Right renal cortex interstitium (tissue), 3 donors: ENCODE measurements around the gene CORO1C. TPM values are rescaled to one million over a fixed set of nuclear protein-coding genes. Genes with fewer than 3 reads are reported as not detected.
"Not testable (repeated sequence)": the region's sequence is repeated elsewhere in the genome, so short reads cannot be mapped to it uniquely, and the experiment has no call there.

Experiments used
- DNase-seq, 3 donors: peaks; one replicate each; pipeline ENCODE4 v3.0.0-alpha.2; 2013; ENCODE audit warnings: low read depth in 3 of 3, low spot score in 2 of 3
- polyA plus RNA-seq, 3 donors: library from polyadenylated mRNA; unstranded; fragments of 120-200 nt; gene quantifications; one replicate each; pipeline ENCODE4 v1.2.1, GENCODE V29; 2013; ENCODE audit not compliant: insufficient read length in 3 of 3

The CORO1C gene
- polyA plus RNA-seq, 3 donors, result 57.9 to 62.0 (median 58.3) TPM

DNA sequence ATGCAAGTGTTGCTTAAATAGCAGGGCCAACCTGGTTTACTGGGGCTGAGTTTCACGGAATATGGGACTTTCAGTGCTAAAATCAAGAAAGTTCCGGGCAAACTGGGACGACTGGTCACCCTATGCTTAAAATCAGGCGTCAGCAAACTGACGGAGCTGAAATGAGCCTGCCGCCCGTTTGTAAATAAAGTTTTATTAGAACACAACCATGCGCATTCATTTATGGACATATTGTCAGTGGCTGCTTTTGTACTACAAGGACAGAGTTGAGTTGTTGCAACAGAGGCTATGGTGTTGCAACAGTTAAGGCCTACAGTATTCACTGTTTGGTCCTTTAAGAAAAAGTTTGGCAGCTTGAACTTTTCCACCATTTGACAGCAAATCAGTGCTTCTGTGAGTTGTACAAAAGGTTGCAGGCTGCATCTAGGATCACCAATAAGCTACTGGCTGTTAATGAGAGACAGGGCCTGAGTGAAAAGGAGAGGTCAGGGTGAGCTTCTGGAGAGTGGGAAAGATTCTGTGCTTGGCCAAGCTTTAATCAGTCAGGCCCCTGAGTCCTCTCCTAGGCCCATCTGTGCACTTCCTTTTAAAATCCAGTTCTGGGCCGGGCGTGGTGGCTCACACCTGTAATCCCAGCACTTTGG is 111.0 kb downstream of the CORO1C start:
- no peak for DNase-seq

DNA sequence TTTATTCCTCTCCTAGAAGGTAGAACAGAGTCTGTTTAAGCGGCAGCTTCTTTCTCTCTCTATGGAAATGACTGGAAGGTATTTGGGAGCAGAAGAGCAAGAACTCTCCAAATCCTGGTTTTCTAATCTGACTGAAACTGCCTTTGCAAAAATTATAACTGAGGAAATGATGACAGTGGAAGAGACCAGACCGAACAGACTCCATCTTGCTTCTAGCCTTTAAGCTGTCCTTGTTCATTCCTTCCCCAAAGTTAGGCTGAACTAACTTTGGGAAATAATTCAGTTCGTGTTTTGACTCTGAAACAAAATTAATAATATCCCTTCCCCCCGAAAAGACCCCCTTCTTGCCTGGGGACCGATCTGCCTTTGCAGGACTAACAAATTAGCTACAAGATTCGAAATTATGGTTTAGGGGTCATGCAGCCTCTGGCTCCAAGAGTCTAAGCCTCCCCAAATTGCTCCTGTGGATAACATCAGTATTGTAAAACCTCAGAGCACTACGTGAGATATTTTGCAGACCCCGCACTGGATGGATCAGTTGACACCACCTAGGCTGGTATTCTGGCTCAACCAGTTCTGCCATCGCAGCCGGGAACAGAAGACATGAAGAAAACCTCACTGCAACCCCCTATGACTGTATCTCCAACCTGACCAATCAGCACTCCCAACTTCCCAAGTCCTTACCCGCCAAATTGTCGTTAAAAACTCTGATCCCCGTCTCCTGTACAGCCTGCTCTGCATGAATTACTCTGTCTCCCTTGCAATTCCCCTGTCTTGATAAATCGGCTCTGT is 111.8 kb downstream of the CORO1C start:
- no peak for DNase-seq

DNA sequence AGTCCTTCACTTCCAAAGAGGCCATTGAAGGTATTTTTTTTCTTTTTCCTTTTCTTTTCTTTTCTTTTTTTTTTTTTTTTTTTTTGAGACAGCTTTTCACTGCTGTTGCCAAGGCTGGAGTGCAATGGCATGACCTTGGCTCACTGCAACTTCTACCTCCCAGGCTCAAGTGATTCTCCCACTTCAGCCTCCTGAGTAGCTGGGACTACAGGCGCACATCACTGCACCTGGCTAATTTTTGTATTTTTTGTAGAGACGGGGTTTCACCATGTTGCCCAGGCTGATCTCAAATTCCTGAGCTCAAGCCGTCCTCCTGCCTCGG is 112.4 kb downstream of the CORO1C start:
- not testable (repeated sequence) for DNase-seq

DNA sequence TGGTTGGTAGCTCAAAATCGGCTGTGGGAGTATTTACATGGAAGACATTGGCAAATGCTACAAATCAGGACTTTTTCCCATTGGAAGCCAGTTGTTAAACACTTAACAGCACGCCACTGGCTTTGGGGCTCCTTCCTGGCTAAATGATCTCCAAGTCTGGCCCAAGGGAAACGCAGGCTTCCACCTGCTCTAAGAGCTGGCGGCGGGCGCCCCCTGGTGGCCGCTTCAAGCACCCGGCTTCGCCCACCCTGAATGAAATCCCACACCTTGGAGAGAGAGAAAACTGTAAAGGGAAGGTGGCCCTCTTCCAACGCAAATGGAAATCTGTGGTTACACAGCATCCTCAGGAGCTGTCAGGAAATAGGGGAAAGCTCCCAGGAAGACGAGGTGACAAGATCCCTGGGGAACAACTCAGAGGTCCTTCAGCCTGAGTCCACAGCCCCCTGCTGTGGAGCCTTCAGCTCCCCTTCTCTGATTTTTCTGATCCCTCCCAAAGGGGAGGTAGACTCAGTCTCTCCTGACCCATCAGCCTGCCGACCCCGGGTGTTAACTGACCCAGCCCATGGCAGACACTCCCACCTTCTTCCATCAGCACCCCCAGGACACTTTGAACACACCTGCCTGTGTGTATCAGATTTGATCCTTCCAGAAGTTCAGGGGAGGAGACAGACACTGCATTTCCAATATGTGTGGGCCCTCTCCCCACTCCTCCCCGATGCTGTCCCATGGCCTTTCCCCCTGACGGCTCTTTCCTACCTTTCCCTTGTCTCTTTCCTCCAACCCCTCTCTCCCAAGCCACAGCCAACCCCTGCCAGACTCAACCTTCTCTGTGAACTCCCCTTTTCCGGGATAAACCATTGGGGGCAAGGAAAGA is 113.0 kb downstream of the CORO1C start:
- peak in 1 of 3 donors; percentile 65 for DNase-seq

DNA sequence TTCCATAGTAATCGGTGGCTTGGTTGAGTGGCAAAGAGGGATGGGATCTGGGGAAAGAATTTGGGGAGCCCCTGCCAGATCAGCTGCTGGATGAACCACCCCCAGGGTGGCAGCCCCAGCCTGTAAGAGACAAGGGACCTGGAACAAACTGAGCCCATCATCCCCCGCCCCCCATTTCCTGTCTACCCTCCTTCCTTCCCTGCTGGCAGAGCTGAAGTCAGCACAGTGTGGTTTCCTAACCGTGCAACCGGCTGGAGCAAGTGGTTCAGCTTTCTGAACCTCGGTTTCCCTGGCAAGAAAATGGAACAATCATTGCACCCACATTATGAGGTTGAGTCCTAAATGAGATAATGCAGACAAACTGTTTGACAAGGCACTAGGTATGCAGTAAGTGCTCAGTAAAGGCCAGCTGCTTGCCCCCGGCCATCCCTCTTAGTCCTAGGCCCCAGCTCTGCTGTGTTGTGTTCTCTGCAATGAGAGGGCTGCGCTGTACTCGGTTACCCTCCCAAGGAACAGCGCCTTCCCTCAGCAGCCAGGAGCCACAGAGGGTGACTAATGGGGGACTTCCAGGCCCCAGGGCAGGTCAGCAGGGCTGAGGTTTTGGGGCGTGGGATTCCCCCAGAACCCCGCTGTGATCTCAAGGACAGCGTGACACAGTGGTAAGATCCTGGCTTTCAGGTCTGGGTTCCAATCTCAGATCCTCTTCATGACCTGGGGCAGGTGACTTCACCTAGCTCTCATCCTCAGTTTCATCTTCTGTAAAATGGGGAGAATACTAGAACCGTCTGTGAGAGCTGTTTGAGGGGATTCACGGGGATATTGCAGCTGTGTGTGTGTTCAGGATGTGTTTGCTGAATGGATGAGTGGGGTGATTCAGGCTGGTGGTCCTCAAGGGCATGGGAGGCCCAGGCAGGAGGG is 114.1 kb downstream of the CORO1C start:
- no peak for DNase-seq

DNA sequence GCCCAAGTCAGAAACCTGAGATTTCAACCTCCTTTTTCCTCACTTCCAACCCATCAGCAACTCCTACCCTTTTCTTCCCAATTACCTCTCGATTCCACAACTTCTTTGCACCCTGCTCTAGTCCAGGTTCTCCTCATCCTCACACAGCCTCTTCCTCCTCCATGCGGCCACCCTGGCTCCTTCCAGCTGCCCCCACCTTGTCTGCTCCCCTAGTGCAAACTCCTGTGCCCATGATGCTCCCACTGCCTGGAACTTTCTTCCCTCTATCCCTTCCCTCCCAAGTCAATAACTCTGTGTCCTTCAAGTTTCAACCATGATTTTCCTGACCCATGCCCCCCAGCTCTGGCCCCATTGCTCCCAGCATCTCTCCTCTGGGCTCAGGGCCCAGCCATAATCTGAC is 115.0 kb downstream of the CORO1C start:
- DNase-seq, result no peak

DNA sequence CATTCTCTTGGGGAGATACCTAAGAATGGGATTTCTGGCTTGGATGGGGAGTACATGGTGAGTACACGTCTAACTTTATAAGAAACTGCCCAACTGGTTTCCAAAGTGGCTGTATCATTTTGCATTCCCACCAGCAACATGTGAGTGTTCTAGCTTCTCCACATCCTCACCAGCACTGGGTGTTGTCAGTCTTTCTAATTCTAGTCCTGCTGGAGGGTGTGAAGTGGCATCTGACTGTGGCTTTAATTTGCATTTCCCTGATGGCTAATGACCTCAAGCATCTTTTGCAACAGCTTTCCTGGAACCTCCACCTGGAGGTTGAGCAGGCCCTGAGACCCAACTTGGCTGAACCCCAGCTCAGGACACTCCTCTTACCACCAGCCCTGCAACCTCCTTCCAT is 115.4 kb downstream of the CORO1C start:
- DNase-seq, result no peak

DNA sequence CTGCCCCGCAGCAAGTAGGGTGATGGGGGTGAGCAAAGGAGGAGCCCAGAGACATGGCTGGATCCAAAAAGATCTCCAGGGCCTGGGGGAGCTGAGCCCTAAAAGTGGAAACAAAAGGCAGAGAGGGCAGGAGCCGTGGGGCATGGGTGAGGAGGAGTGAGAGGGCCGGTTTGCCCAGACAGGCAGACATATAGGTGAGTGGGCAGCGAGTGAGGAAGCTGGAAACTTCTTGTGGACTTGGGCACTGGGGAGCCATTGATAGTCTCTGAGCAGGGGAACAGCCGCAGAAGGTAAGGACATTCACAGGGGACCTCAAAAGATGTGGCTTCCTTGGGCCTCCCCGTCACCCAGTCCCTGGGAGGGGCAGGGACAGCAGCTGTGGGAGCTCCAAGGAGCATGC is 116.7 kb downstream of the CORO1C start:
- no peak for DNase-seq

DNA sequence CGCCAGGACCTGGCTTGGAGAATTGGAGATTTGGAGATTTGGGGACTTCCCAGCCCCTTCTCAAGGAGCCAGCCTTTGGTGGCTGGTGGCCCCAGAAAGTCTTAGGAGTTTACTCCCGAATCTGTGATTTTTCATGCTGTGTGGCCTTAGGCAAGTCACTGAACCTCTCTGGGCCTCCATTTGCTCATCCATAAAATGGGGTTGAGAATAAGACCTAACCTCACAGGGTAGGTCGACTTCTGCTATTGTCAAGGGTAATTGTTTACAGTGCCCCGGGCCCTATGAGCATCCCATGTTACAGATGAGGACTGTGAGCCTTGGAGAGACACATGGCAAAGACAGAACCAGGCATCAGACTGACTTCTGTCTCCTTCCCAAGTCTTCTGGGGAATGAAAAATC is 117.3 kb downstream of the CORO1C start:
- DNase-seq, result no peak

DNA sequence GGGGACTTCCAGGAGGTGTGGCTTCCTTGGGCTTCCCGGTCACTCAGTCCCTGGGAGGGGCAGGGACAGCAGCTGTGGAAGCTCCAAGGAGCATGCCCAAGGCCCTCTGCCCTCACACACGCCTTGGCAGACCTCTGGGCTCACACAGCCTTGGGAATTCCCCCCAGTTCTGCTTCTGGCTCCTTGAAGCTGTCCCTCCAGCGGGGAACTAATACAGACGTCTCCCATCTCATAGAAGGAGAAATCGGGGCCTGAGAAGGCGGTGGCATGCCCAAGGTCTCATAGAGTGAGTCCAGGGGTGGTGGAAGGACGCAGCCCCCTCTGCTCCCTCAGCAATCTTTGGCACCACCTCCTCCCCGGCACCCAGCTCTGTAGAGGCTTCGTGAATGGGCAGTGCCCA is 117.8 kb downstream of the CORO1C start:
- DNase-seq, result no peak

DNA sequence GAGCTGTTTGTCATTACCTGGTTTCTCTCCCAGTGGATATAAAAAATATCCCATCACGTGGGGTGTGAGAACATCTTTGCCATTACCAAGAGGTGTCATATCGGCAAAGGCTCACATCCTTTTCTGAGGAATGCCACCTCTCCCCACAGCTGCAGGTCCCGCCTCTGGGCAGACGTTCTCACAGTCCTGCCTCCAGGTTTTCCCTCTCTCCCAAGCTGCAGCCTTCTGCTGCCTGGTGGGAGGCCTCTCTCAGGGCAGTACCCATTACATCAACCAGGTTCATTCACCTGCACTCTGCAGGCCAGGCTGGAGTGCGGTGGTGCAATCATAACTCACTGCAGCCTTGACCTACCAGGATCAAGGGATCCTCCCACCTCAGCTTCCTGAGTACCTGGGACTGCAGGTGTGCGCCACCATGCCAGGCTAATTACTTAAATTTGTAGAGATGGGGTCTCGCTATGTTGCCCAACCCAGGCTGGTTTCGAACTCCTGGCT is 118.5 kb downstream of the CORO1C start:
- DNase-seq, result no peak

DNA sequence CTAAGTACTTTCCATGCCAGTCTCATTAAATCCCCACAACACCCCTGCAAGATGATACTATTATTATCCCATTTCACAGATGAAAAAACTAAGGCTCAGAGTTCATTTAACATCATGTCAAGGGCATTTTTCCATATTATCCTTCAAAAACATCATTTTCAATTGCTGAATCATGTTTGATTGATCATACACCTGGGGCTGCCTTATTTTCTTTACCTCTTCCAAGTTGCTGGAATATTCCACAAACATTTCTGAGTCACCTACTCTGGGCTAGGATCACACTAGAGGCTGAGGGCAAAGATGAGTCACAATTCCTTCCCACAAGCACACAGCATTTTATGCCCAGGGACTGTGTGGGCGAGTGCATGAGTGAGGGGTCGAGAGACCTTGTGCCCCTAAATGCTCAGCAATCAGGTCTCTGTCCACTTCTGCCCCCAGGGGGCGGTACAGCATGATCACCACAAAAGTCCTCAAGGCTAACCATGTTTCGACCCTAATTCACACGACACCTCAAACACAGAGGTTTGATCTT is 119.4 kb downstream of the CORO1C start:
- DNase-seq, result no peak

DNA sequence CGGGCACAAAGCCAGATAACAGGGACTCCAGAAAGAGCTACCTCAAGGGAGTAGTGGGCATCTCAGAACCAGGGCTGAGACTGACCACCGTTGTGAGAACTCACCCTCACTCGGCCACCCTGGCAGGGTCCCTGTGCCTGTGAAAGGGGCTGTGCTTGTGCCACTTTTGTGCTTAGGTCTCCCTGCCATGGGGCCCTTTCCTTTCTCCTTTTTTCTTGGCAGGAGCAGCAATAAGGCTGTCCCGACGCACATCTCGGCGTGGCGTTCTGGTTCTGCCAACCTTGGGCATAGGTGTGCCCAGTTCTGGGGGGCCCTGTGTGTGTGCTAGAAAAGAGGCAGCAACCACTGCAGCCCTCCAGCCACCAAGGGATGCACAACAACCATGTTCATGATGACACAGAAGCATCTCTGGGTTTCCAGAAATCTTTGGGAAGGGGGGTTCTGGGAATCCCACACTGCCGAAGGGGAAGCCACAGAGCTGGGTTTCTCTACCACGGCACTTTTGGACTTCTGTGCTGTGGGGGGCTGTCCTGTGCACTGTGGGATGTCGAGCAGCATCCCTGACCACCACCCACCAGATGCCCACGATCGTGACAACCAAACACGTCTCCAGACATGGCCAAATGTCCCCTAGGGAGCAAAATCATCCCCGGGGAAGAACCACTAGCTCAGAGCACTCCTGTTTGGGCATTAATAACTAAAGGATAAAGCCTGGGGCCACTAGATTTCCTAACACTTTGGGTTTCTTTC is 120.3 kb downstream of the CORO1C start:
- DNase-seq, result no peak

DNA sequence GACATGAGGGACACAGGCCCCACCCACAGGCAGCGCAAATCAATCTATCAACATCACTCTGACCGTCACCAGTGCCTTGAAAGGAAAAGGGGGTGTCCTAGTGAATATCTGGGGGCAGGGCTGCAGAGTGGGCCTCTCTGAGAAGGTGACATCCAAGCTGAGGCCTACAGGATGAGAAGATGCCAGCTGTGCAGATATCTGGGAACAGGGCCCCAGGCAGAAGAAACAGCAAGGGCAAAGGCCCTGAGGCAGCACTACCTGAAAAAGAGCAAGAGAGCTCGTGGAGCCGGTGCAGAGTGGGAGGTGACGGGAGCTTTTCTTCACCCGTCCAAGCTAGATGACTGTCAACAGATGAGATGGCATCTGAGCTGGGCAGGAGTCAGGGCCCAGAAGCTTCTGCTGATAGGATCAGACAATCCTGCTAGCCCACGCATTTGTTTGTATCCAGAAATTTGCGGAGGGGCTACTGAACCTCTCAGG is 120.9 kb downstream of the CORO1C start:
- DNase-seq, result no peak

DNA sequence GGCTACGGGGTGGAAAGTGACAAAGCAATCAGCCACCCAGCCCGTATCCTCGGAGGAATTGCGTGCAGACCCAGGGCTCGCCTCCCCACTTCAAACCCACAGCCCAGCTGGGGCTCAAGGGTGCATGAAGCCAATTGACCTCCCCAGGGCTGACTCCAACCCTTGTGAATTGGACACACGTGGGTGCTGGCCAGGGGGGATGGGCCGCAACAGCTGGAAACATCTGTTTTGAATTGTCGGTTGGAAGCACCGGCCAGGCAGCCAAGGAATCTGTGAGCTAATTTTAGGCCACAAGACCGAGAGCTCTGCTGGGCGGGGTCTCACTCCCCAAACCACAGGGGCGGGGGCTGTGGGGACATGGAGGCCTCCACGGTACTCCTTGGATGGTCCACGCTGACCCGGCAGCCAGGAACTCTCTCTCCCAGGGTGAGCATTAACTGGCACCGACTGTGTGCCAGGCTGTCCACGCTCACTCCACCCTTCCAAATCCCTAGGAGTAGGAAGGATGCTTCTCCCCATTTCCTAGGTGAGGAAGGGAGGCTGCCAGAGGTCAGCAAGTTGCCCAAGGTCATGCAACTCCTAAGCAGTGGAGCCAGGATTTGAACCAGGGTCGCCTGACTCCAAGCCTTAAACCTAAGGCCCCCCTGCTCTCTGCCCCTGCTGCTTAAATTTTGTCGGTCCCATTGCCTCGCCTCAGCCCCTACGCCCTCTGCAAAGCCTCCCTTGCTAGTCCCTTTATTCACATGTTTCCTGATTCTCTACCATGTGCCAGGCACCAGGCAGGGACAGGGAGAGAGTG is 121.6 kb downstream of the CORO1C start:
- DNase-seq, result peak; percentile 65 to 75 (median 72)

DNA sequence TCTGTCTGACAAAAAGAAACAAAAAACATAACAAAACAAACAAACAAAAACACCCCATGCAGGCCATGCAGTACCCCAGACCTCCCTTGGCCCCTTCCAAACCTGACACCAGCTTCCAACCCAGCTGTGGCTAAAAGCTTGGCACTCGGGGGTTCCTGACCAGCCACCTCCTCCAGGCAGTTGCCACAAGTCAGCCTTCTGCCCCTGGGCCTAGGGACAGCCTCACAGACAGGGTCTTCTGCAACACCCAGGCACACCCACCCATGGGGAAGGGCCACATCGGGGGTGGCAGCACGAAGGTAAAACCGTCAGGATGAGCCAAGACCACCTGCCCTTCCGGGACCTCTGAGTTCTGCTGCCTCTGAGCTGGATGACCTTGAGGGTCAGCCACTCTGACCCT is 122.7 kb downstream of the CORO1C start:
- no peak for DNase-seq

DNA sequence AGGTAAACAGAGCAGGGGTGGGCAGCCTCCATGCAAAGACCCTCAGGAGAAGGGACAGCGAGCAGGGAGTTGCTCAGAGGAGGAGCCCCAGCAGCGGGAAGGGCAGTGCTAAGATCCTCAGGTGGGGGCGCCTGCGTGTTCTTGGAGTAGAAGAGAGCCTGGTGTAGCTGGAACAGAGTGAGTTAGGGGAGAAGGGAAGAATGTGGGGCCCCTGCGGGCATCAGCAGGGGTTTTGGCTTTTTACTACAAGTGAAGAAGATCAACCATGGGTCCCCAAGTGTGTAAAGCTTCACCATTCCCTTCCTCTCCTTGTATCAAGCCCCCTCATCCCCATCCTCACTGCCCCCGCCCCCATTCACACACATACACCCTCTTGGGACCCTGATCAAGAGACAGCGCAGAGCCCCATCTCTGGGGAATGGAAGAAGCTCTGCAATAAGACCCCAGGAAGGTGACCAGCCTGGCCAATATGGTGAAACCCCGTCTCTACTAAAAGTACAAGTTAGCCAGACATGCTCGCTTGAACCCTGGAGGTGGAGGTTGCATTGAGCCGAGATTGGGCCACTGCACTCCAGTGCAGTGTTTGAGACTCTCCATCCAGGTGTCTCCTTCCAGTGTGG is 123.2 kb downstream of the CORO1C start:
- no peak for DNase-seq

DNA sequence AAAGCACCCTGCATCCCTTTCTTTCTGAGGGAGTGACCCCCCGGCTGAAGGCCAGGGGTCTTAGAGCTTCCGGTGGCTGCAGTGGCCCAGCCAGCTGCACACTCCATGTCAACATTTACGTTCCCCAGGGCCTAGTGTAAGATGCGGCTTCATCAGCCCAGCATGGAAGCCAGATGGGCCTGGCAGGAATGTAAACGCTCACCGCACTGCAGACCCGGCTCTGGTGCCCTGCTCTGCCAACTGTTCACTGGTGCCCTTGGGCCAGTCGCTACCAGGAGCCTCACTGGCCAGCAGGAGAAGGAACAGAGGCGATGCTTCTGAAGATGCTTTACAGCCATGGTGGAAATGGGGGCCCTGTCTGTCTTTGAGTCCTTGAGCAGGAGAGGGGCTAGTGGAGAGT is 124.8 kb downstream of the CORO1C start:
- no peak for DNase-seq
